Nephron progenitor cell (in vitro differentiated cells): ENCODE data around the gene TTC23L.
A peak's percentile ranks its signal among the peaks of the same experiment; 100 is the strongest.

ENCODE experiments used
- DNase-seq: peaks from one replicate; pipeline ENCODE4 v3.0.0; 2021
- H3K27ac Mint-ChIP-seq: 2 replicates; pipeline ENCODE4 v1.8.0; 2021; ENCODE audit warnings: mild to moderate bottlenecking, moderate library complexity, mixed read lengths
- H3K27me3 Mint-ChIP-seq: 2 replicates; pipeline ENCODE4 v1.8.0; 2021; ENCODE audit warnings: mild to moderate bottlenecking, low read depth, mixed read lengths; ENCODE audit not compliant: poor library complexity
- H3K36me3 Mint-ChIP-seq: 2 replicates; pipeline ENCODE4 v1.8.0; 2021; ENCODE audit warnings: low read depth, mixed read lengths
- H3K4me1 Mint-ChIP-seq: 2 replicates; pipeline ENCODE4 v1.8.0; 2021; ENCODE audit warnings: mixed read lengths
- H3K4me3 Mint-ChIP-seq: 2 replicates; pipeline ENCODE4 v1.8.0; 2021; ENCODE audit warnings: mild to moderate bottlenecking, moderate library complexity, mixed read lengths
- H3K9me3 Mint-ChIP-seq: 2 replicates; pipeline ENCODE4 v1.8.0; 2021; ENCODE audit warnings: mild to moderate bottlenecking, moderate library complexity, mixed read lengths
- CTCF ChIP-seq: fragments of 200-600 bp; sonication (generic); IDR thresholded peaks from 2 replicates; pipeline ENCODE4 v1.5.0; 2021; ENCODE audit warnings: antibody characterized with exemption

TTC23L gene

GRCh38 chr5:34926318-34926888, 87.4 kb downstream of the TTC23L start:
- peaks cover 59% of the 10 kb centered on the region for H3K36me3 Mint-ChIP-seq
- DNase-seq = no peak
- peak overlapping the region; percentile 86 for H3K27ac Mint-ChIP-seq
- TF ChIP-seq CTCF = no peak
- H3K27me3 Mint-ChIP-seq = no peaks in the 10 kb centered on the region
- H3K4me3 Mint-ChIP-seq = no peak overlapping the region
- H3K4me1 Mint-ChIP-seq = peaks cover 13% of the 10 kb centered on the region
- peaks cover 4% of the 10 kb centered on the region for H3K9me3 Mint-ChIP-seq

- H3K36me3 Mint-ChIP-seq = peaks cover 58% of the 10 kb centered on the region
- no peak for DNase-seq
- H3K27ac Mint-ChIP-seq = no peak overlapping the region
- no peak overlapping the region for H3K4me3 Mint-ChIP-seq
- no peaks in the 10 kb centered on the region for H3K27me3 Mint-ChIP-seq
- peaks cover 18% of the 10 kb centered on the region for H3K4me1 Mint-ChIP-seq
- H3K9me3 Mint-ChIP-seq = peaks cover 4% of the 10 kb centered on the region
- no peak for TF ChIP-seq CTCF
Observed at GRCh38 chr5:34927785-34928184, 88.8 kb downstream of the TTC23L start.

DNA sequence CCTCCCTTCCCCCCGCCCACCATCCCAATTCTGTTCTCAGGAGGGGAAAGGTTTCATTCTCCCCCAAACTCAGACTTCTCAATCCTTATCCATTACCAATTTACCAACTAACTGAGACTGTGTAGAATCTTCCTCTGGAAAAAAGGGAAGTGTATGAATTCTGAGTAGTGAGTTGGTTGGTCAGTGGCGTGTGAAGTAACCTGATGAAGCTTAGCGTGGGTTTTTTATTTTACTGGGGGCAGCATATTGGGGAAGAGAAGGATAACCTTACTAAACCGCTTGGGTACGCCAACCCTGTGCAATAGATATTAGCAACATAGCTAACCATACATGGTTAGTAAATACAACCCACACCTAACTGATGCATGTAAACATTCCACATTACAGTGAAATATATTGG, 89.3 kb downstream of the TTC23L start:
- no peak for DNase-seq
- no peak overlapping the region for H3K27ac Mint-ChIP-seq
- H3K4me3 Mint-ChIP-seq = peak overlapping the region; percentile 84
- no peak for TF ChIP-seq CTCF
- peaks cover 18% of the 10 kb centered on the region for H3K4me1 Mint-ChIP-seq
- peaks cover 57% of the 10 kb centered on the region for H3K36me3 Mint-ChIP-seq
- peaks cover 4% of the 10 kb centered on the region for H3K9me3 Mint-ChIP-seq
- H3K27me3 Mint-ChIP-seq = no peaks in the 10 kb centered on the region

- no peak for TF ChIP-seq CTCF
- Mint-ChIP-seq H3K4me3 (peak within 1 kb of the TSS; percentile 99), H3K9me3 (peaks cover 4% of the 10 kb centered on the region), H3K27me3 (no peaks in the 10 kb centered on the region), H3K36me3 (peaks cover 55% of the 10 kb centered on the region), H3K27ac (peak within 1 kb of the TSS; percentile 99), H3K4me1 (peaks cover 18% of the 10 kb centered on the region)
- DNase-seq = peak; percentile 98
Observed at GRCh38 chr5:34929134-34929719, 90.3 kb downstream of the TTC23L start, which contains the start of gene DNAJC21. DNAJC21 (plus strand) TSS chr5:34929559; CDS start chr5:34929820, 261 bp downstream.

- H3K27ac Mint-ChIP-seq = peak overlapping the region; percentile 99
Observed at GRCh38 chr5:34929720-34930461, 90.9 kb downstream of the TTC23L start.

More at GRCh38 chr5:34929720-34930461, 90.9 kb downstream of the TTC23L start:
- H3K4me3 Mint-ChIP-seq = peak overlapping the region; percentile 99
- peak; percentile 77 for DNase-seq
- peaks cover 50% of the 10 kb centered on the region for H3K36me3 Mint-ChIP-seq
- no peak for TF ChIP-seq CTCF
- peaks cover 18% of the 10 kb centered on the region for H3K4me1 Mint-ChIP-seq
- H3K9me3 Mint-ChIP-seq = peaks cover 4% of the 10 kb centered on the region
- H3K27me3 Mint-ChIP-seq = no peaks in the 10 kb centered on the region
